RWPE2 (cell line): ENCODE measurements around the gene DYNC1I1.
"Not testable (repeated sequence)": the region's sequence is repeated elsewhere in the genome, so short reads cannot be mapped to it uniquely, and the experiment has no call there.

Experiments
- ATAC-seq: fragments of 200-7000 bp; cut with Tn5 transposase; 3 replicates; pipeline ENCODE4 v1.9.1; 2021; ENCODE audit warnings: low read depth
- DNase-seq: peaks from one replicate; pipeline ENCODE4 v3.0.0-alpha.2; 2020; ENCODE audit warnings: low spot score
- H3K27ac ChIP-seq: fragments of 450-650 bp; 2 replicates; pipeline ENCODE4 v1.5.1; 2017; ENCODE audit warnings: mild to moderate bottlenecking; ENCODE audit not compliant: poor library complexity, severe bottlenecking
- H3K27me3 ChIP-seq: fragments of 250-450 bp; sonication (Bioruptor Pico); 2 replicates; pipeline ENCODE4 v1.5.1; 2021; ENCODE audit warnings: mild to moderate bottlenecking, moderate library complexity; ENCODE audit not compliant: insufficient read depth, poor library complexity, severe bottlenecking
- H3K36me3 ChIP-seq: fragments of 250-450 bp; sonication (Bioruptor Pico); 2 replicates; pipeline ENCODE4 v1.5.1; 2020; ENCODE audit warnings: low read depth, mild to moderate bottlenecking, moderate library complexity
- H3K4me1 ChIP-seq: fragments of 250-450 bp; sonication (Bioruptor Pico); 2 replicates; pipeline ENCODE4 v1.5.1; 2021; ENCODE audit warnings: mild to moderate bottlenecking, moderate library complexity; ENCODE audit not compliant: insufficient read depth, poor library complexity, severe bottlenecking
- H3K4me3 ChIP-seq: fragments of 250-450 bp; sonication (Bioruptor Pico); 2 replicates; pipeline ENCODE4 v1.5.1; 2021; ENCODE audit warnings: mild to moderate bottlenecking, moderate library complexity; ENCODE audit not compliant: severe bottlenecking
- H3K9me3 ChIP-seq: fragments of 250-450 bp; sonication (Bioruptor Pico); 2 replicates; pipeline ENCODE4 v1.5.1; 2021; ENCODE audit warnings: mild to moderate bottlenecking, moderate library complexity; ENCODE audit not compliant: severe bottlenecking
- CTCF ChIP-seq: fragments of 450-650 bp; IDR thresholded peaks from one replicate; pipeline ENCODE4 v1.5.1; 2017; ENCODE audit warnings: mild to moderate bottlenecking, moderate library complexity; ENCODE audit not compliant: poor library complexity, severe bottlenecking

The DYNC1I1 gene

DNA sequence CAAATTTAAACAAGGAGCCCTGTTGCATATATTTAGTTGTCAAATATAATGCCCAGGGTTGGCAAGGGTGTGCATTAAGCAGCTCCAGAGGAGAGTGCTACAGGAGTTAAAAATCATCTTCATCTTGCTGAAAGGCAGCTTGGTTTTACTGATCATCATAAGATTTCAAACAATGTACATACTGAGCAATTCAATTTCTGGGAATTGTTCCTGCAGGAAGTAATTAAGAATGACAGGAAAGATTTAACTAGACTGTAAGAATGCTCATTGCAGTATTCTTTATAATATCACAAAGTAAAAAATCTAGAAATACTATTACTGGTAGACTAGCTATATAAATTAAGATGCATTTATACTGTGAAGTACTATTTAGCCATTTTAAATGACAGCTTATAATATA, 153.6 kb downstream of the DYNC1I1 start:
- Histone ChIP-seq H3K27ac (no peak overlapping the region), H3K4me3 (no peak overlapping the region), H3K9me3 (no peaks in the 10 kb centered on the region), H3K36me3 (no peaks in the 10 kb centered on the region), H3K4me1 (no peaks in the 10 kb centered on the region), H3K27me3 (peaks cover 12% of the 10 kb centered on the region)
- DNase-seq (no peak), ATAC-seq (no peak)
- no peak for TF ChIP-seq CTCF

- no peak for ATAC-seq
- H3K36me3 ChIP-seq: no peaks in the 10 kb centered on the region
- DNase-seq: no peak
- no peak overlapping the region for H3K27ac ChIP-seq
- H3K9me3 ChIP-seq: no peaks in the 10 kb centered on the region
- no peak for TF ChIP-seq CTCF
- no peaks in the 10 kb centered on the region for H3K4me1 ChIP-seq
- peaks cover 7% of the 10 kb centered on the region for H3K27me3 ChIP-seq
- no peak overlapping the region for H3K4me3 ChIP-seq
Measured at GRCh38 chr7:95927756-95928155, 155.4 kb downstream of the DYNC1I1 start.

GRCh38 chr7:95929710-95930280, 157.4 kb downstream of the DYNC1I1 start:
- H3K27me3 ChIP-seq: peaks cover 3% of the 10 kb centered on the region
- no peak for TF ChIP-seq CTCF
- no peak for ATAC-seq
- no peak overlapping the region for H3K27ac ChIP-seq
- H3K9me3 ChIP-seq: no peaks in the 10 kb centered on the region
- no peak overlapping the region for H3K4me3 ChIP-seq
- DNase-seq: no peak
- no peaks in the 10 kb centered on the region for H3K36me3 ChIP-seq
- H3K4me1 ChIP-seq: no peaks in the 10 kb centered on the region

DNA sequence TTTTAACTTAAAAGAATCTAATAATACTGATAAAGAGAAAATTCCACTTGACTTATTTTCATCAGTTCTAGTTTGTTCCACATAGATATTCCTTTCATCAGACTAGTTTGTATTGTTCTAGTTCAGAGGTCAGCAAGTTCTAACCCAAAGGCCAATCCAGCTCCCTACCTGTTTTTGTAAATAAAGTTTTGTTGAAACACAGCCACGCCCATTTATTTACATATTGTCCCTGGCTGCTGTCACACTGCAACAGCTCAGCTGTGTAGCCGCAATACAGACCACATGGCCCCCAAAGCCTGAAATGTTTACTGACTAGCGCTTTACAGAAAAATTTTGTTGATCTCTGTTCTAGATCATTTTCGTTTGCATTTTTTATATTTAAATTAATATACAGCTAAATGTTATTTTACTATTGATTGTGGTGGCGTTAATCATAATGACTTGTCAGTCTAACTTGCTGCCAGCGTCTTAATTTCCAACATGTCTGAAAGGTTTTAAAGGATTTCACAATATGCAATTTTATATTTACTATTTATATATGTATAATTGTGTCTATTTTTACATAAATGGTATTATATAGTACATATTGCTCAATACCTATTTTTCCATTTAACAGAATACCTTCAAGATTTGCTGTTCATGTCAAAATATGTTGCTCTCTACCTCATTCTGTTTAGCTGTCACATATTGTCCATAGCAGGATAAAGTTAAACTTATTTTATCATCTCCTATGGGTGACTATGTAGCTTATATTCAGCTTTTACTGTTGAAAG, 159.3 kb downstream of the DYNC1I1 start:
- no peak overlapping the region for H3K27ac ChIP-seq
- no peaks in the 10 kb centered on the region for H3K4me1 ChIP-seq
- no peak for TF ChIP-seq CTCF
- H3K27me3 ChIP-seq: peaks cover 7% of the 10 kb centered on the region
- no peak for ATAC-seq
- no peak for DNase-seq
- no peak overlapping the region for H3K4me3 ChIP-seq
- no peaks in the 10 kb centered on the region for H3K9me3 ChIP-seq
- no peaks in the 10 kb centered on the region for H3K36me3 ChIP-seq

GRCh38 chr7:95933618-95934017, 161.3 kb downstream of the DYNC1I1 start:
- H3K27me3 ChIP-seq: peaks cover 4% of the 10 kb centered on the region
- DNase-seq (no peak), ATAC-seq (no peak)

GRCh38 chr7:95944867-95945266, 172.5 kb downstream of the DYNC1I1 start:
- DNase-seq, H3K4me3 ChIP-seq, H3K9me3 ChIP-seq, H3K27me3 ChIP-seq, ATAC-seq, H3K4me1 ChIP-seq, H3K36me3 ChIP-seq, H3K27ac ChIP-seq: not testable (repeated sequence)

More at GRCh38 chr7:95933618-95934017, 161.3 kb downstream of the DYNC1I1 start:
- Histone ChIP-seq H3K4me3 (no peak overlapping the region), H3K27ac (no peak overlapping the region), H3K4me1 (no peaks in the 10 kb centered on the region), H3K9me3 (no peaks in the 10 kb centered on the region), H3K36me3 (no peaks in the 10 kb centered on the region)
- TF ChIP-seq CTCF: no peak
